ENCODE measurements around the gene RACGAP1. TPM values are rescaled to one million over a fixed set of nuclear protein-coding genes. Genes with fewer than 3 reads are reported as not detected.

RACGAP1 gene
- polyA plus RNA-seq, 1 of the 3 experiments (the other 2 are of a cell fraction) = 21.5 TPM

GRCh38 chr12:50062728-50063460, 37.6 kb upstream of the RACGAP1 start:
- no peaks in the 10 kb centered on the region for H3K27me3 ChIP-seq (ENCODE audit: insufficient read depth)
- no peaks in the 10 kb centered on the region for H4K20me1 ChIP-seq (ENCODE audit: insufficient read depth)
- H3K9me2 ChIP-seq = no peaks in the 10 kb centered on the region
- ChIA-PET POLR2A (interaction anchor here (1.3 kb wide), 1 partner anchor 79 kb away, joined by 3 read pairs; no protein-coding TSS in a partner anchor), CTCF (interaction anchor here (1.0 to 37.6 kb wide), 8 partner anchors 7 to 194 kb away, joined by 3 to 1401 read pairs (median 7); partner anchors contain the start of genes AQP5 and AQP6)
- no peak overlapping the region for H3K4me2 ChIP-seq
- no peak for TF ChIP-seq EP300 (IDR thresholded peaks at IDR 0.05; ENCODE audit: borderline replicate concordance in 1 of 2, low read depth in 1 of 2, low read length in 1 of 2)
- TF ChIP-seq RXRA (IDR thresholded peaks at IDR 0.05; ENCODE audit: borderline replicate concordance, low read depth) = no peak
- no peak for TF ChIP-seq EZH2phosphoT487 (IDR thresholded peaks at IDR 0.05; ENCODE audit: borderline replicate concordance, low read depth)
- TF ChIP-seq, protein P1, sequence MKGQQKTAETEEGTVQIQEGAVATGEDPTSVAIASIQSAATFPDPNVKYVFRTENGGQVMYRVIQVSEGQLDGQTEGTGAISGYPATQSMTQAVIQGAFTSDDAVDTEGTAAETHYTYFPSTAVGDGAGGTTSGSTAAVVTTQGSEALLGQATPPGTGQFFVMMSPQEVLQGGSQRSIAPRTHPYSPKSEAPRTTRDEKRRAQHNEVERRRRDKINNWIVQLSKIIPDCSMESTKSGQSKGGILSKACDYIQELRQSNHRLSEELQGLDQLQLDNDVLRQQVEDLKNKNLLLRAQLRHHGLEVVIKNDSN (IDR thresholded peaks at IDR 0.05; ENCODE audit: borderline replicate concordance, low read depth) = no peak
- peaks cover 9 to 25% of the 10 kb centered on the region in 2 experiments; a peak in 2 of 4 replicates for H3K4me1 ChIP-seq (ENCODE audit: control insufficient read depth in 1 of 2, insufficient read depth in 2 of 2, low read depth in 1 of 2, low read length in 1 of 2)
- no peak for DNase-seq
- WGBS (ENCODE audit: low lambda C conversion rate) = 82% methylated on average over 5 of the region's 5 CpGs
- no peak overlapping the region for H3K4me3 ChIP-seq (ENCODE audit: low read depth in 2 of 2, low read length in 1 of 2)
- H3K36me3 ChIP-seq (replicated peaks in 1 of 2; ENCODE audit: control insufficient read depth in 1 of 2, insufficient read depth in 2 of 2, low read length in 1 of 2) = peaks cover 0 to 10% of the 10 kb centered on the region in 2 experiments
- H3K9me3 ChIP-seq = no peaks in the 10 kb centered on the region
- H3F3A ChIP-seq (replicated peaks; ENCODE audit: insufficient read depth) = no peaks in the 10 kb centered on the region
- no peaks in the 10 kb centered on the region for H3K79me2 ChIP-seq (ENCODE audit: insufficient read depth)
- H3K9ac ChIP-seq = no peak overlapping the region
- H3K27ac ChIP-seq (ENCODE audit: low read depth in 2 of 2, low read length in 1 of 2) = no peak overlapping the region
- H2AFZ ChIP-seq (ENCODE audit: low read depth) = no peak overlapping the region

GRCh38 chr12:50061946-50062686, 36.8 kb upstream of the RACGAP1 start:
- no peak for DNase-seq
- POLR2A ChIA-PET = interaction anchor here (1.3 kb wide), 1 partner anchor 78 kb away, joined by 3 read pairs; no protein-coding TSS in a partner anchor
- Histone ChIP-seq H3K36me3 (replicated peaks in 1 of 2; ENCODE audit: control insufficient read depth in 1 of 2, insufficient read depth in 2 of 2, low read length in 1 of 2) (peaks cover 0 to 10% of the 10 kb centered on the region in 2 experiments), H3F3A (replicated peaks; ENCODE audit: insufficient read depth) (no peaks in the 10 kb centered on the region), H3K4me3 (ENCODE audit: low read depth in 2 of 2, low read length in 1 of 2) (no peak overlapping the region), H3K9ac (no peak overlapping the region), H3K4me2 (no peak overlapping the region), H3K79me2 (ENCODE audit: insufficient read depth) (no peaks in the 10 kb centered on the region), H3K4me1 (ENCODE audit: control insufficient read depth in 1 of 2, insufficient read depth in 2 of 2, low read depth in 1 of 2, low read length in 1 of 2) (peaks cover 8 to 25% of the 10 kb centered on the region in 2 experiments; a peak in 2 of 4 replicates), H3K9me2 (no peaks in the 10 kb centered on the region), H2AFZ (ENCODE audit: low read depth) (no peak overlapping the region), H3K9me3 (no peaks in the 10 kb centered on the region), H3K27ac (ENCODE audit: low read depth in 2 of 2, low read length in 1 of 2) (no peak overlapping the region), H3K27me3 (ENCODE audit: insufficient read depth) (no peaks in the 10 kb centered on the region), H4K20me1 (ENCODE audit: insufficient read depth) (no peaks in the 10 kb centered on the region)
- no peak for TF ChIP-seq CHD2 (IDR thresholded peaks at IDR 0.05; ENCODE audit: low read length, partially characterized antibody)
- CTCF ChIA-PET = interaction anchor here (1.0 to 37.6 kb wide), 7 partner anchors 7 to 193 kb away, joined by 3 to 1401 read pairs (median 8); partner anchors contain the start of genes AQP5 and AQP6
- 68% methylated on average over 6 of the region's 6 CpGs for WGBS (ENCODE audit: low lambda C conversion rate)

GRCh38 chr12:50061171-50061570, 35.9 kb upstream of the RACGAP1 start:
- H3K27me3 ChIP-seq (ENCODE audit: insufficient read depth) = no peaks in the 10 kb centered on the region

More at GRCh38 chr12:50061171-50061570, 35.9 kb upstream of the RACGAP1 start:
- H3K4me1 ChIP-seq (ENCODE audit: control insufficient read depth in 1 of 2, insufficient read depth in 2 of 2, low read depth in 1 of 2, low read length in 1 of 2) = peaks cover 8 to 34% of the 10 kb centered on the region in 2 experiments; a peak in 2 of 4 replicates
- no peak for DNase-seq
- H3K9ac ChIP-seq = no peak overlapping the region
- CTCF ChIA-PET = interaction anchor here (2.6 to 37.6 kb wide), 4 partner anchors 8 to 116 kb away, joined by 8 to 1401 read pairs (median 65); partner anchors contain the start of genes AQP5 and AQP6
- H3K36me3 ChIP-seq (replicated peaks in 1 of 2; ENCODE audit: control insufficient read depth in 1 of 2, insufficient read depth in 2 of 2, low read length in 1 of 2) = peaks cover 0 to 10% of the 10 kb centered on the region in 2 experiments
- no peak overlapping the region for H3K4me2 ChIP-seq
- H4K20me1 ChIP-seq (ENCODE audit: insufficient read depth) = no peaks in the 10 kb centered on the region
- H3K4me3 ChIP-seq (ENCODE audit: low read depth in 2 of 2, low read length in 1 of 2) = no peak overlapping the region
- TF ChIP-seq YY1 (IDR thresholded peaks at IDR 0.05; ENCODE audit: low read depth) (no peak), ELF1 (IDR thresholded peaks at IDR 0.05) (no peak)
- TF ChIP-seq, protein P2, sequence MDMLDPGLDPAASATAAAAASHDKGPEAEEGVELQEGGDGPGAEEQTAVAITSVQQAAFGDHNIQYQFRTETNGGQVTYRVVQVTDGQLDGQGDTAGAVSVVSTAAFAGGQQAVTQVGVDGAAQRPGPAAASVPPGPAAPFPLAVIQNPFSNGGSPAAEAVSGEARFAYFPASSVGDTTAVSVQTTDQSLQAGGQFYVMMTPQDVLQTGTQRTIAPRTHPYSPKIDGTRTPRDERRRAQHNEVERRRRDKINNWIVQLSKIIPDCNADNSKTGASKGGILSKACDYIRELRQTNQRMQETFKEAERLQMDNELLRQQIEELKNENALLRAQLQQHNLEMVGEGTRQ (IDR thresholded peaks at IDR 0.05; ENCODE audit: borderline replicate concordance, low read depth, low read length) = no peak
- POLR2A ChIA-PET = no interaction called here
- WGBS (ENCODE audit: low lambda C conversion rate) = 94% methylated on average over 2 of the region's 2 CpGs
- H3K27ac ChIP-seq (ENCODE audit: low read depth in 2 of 2, low read length in 1 of 2) = no peak overlapping the region
- H3K9me2 ChIP-seq = no peaks in the 10 kb centered on the region
- no peaks in the 10 kb centered on the region for H3K79me2 ChIP-seq (ENCODE audit: insufficient read depth)
- H3K9me3 ChIP-seq = no peaks in the 10 kb centered on the region
- H2AFZ ChIP-seq (ENCODE audit: low read depth) = no peak overlapping the region
- peaks cover 7% of the 10 kb centered on the region for H3F3A ChIP-seq (replicated peaks; ENCODE audit: insufficient read depth)
